Ishikawa (cell line): Measurements from ENCODE around the gene CADM1.

Source experiments
- CEBPB ChIP-seq: IDR thresholded peaks from 2 replicates; pipeline ENCODE4 v1.6.1; 2012
- CREB1 ChIP-seq: IDR thresholded peaks from 2 replicates; pipeline ENCODE4 v1.6.1; 2012; ENCODE audit warnings: low read depth
- EGR1 ChIP-seq: IDR thresholded peaks from 2 replicates; pipeline ENCODE4 v1.6.1; 2012
- EP300 ChIP-seq: IDR thresholded peaks from 2 replicates; pipeline ENCODE4 v1.6.1; 2012; ENCODE audit warnings: borderline replicate concordance
- FOXM1 ChIP-seq: IDR thresholded peaks from 2 replicates; pipeline ENCODE4 v1.6.1; 2012; ENCODE audit warnings: low read depth, borderline replicate concordance
- MAX ChIP-seq: IDR thresholded peaks from 2 replicates; pipeline ENCODE4 v1.6.1; 2012
- NFIC ChIP-seq: IDR thresholded peaks from 2 replicates; pipeline ENCODE4 v1.6.1; 2012
- RAD21 ChIP-seq: IDR thresholded peaks from 2 replicates; pipeline ENCODE4 v1.6.1; 2012; ENCODE audit warnings: low read depth
- REST ChIP-seq: IDR thresholded peaks from 2 replicates; pipeline ENCODE4 v1.6.1; 2012; ENCODE audit warnings: low read depth, mild to moderate bottlenecking
- TAF1 ChIP-seq: IDR thresholded peaks from 2 replicates; pipeline ENCODE4 v1.6.1; 2012; ENCODE audit warnings: low read depth, mild to moderate bottlenecking
- TCF12 ChIP-seq: IDR thresholded peaks from 2 replicates; pipeline ENCODE4 v1.6.1; 2012; ENCODE audit warnings: low read depth
- TEAD4 ChIP-seq: IDR thresholded peaks from 2 replicates; pipeline ENCODE4 v1.6.1; 2012
- USF1 ChIP-seq: IDR thresholded peaks from 2 replicates; pipeline ENCODE4 v1.6.1; 2012
- YY1 ChIP-seq: IDR thresholded peaks from 2 replicates; pipeline ENCODE4 v1.6.1; 2012; ENCODE audit warnings: low read depth
- ZBTB7A ChIP-seq: IDR thresholded peaks from 2 replicates; pipeline ENCODE4 v1.6.1; 2012; ENCODE audit warnings: low read depth

CADM1 gene

GRCh38 chr11:115276799-115277198 is 227.4 kb downstream of the CADM1 start:
- TF ChIP-seq YY1: no peak
- no peak for TF ChIP-seq EGR1
- TF ChIP-seq TAF1: no peak

- no peak for TF ChIP-seq ZBTB7A
- no peak for TF ChIP-seq USF1
- TF ChIP-seq MAX: no peak
- TF ChIP-seq TAF1: no peak
- TF ChIP-seq NFIC: no peak
- TF ChIP-seq FOXM1: no peak
- TF ChIP-seq TEAD4: no peak
- no peak for TF ChIP-seq TCF12
- no peak for TF ChIP-seq CREB1
- no peak for TF ChIP-seq RAD21
- TF ChIP-seq YY1: no peak
- no peak for TF ChIP-seq EP300
- TF ChIP-seq EGR1: no peak
- no peak for TF ChIP-seq CEBPB
- TF ChIP-seq REST: no peak
Measured at GRCh38 chr11:115276191-115276590, 228.0 kb downstream of the CADM1 start.

- TF ChIP-seq USF1 (no peak), ZBTB7A (no peak), MAX (no peak), CREB1 (no peak), EGR1 (no peak), EP300 (no peak), TEAD4 (no peak), YY1 (no peak), REST (no peak), TAF1 (no peak), NFIC (no peak), CEBPB (no peak)
Measured at GRCh38 chr11:115275045-115275444, 229.2 kb downstream of the CADM1 start.

GRCh38 chr11:115272925-115273324 is 231.3 kb downstream of the CADM1 start:
- TF ChIP-seq MAX (no peak), EP300 (no peak), EGR1 (no peak)

- TF ChIP-seq EP300 (no peak), TAF1 (no peak), NFIC (no peak), CEBPB (no peak), YY1 (no peak), TCF12 (no peak), REST (no peak), ZBTB7A (no peak), USF1 (no peak)
Measured at GRCh38 chr11:115271643-115272042, 232.6 kb downstream of the CADM1 start.
